DMS153 treated with DMSO at 0.1 percent for 48 hours (cell line): ENCODE results near the gene BMF.
"Not testable (repeated sequence)": the region's sequence is repeated elsewhere in the genome, so short reads cannot be mapped to it uniquely, and the experiment has no call there.

ENCODE experiments used
- DNase-seq: peaks from one replicate; lab custom pipeline; 2025; ENCODE audit not compliant: unreplicated experiment; lab: John Stamatoyannopoulos, UW

Gene BMF

GRCh38 chr15:40088929-40089755, 19.5 kb downstream of the BMF start:
- DNase-seq = no peak

GRCh38 chr15:40087991-40088928, 20.4 kb downstream of the BMF start:
- no peak for DNase-seq

GRCh38 chr15:40087068-40087810, 21.4 kb downstream of the BMF start:
- DNase-seq = no peak

GRCh38 chr15:40085266-40085665, 23.4 kb downstream of the BMF start:
- DNase-seq = no peak

GRCh38 chr15:40084650-40085049, 24.0 kb downstream of the BMF start:
- no peak for DNase-seq

- no peak for DNase-seq
These were observed 26.3 kb downstream of the BMF start for GRCh38 chr15:40082195-40082883.

- DNase-seq = no peak
These were observed 26.9 kb downstream of the BMF start for GRCh38 chr15:40081691-40082194.

GRCh38 chr15:40080847-40081246, 27.8 kb downstream of the BMF start:
- DNase-seq = no peak

- DNase-seq = no peak
These were observed 28.6 kb downstream of the BMF start for GRCh38 chr15:40080104-40080503.

GRCh38 chr15:40079456-40079855, 29.2 kb downstream of the BMF start:
- DNase-seq = no peak

- peak; percentile 48 for DNase-seq
These were observed 33.2 kb downstream of the BMF start for GRCh38 chr15:40075298-40076044.

GRCh38 chr15:40074656-40075055, 34.0 kb downstream of the BMF start:
- DNase-seq = not testable (repeated sequence)

GRCh38 chr15:40073716-40074490, 34.8 kb downstream of the BMF start:
- DNase-seq = not testable (repeated sequence)

GRCh38 chr15:40072216-40072990, 36.3 kb downstream of the BMF start:
- no peak for DNase-seq

GRCh38 chr15:40070608-40071218, 38.0 kb downstream of the BMF start:
- DNase-seq = no peak

GRCh38 chr15:40070166-40070557, 38.5 kb downstream of the BMF start:
- no peak for DNase-seq
